ENCODE measurements around the gene PAX7.
A peak's percentile ranks its signal among the peaks of the same experiment; 100 is the strongest.
"Not testable (repeated sequence)": the region's sequence is repeated elsewhere in the genome, so short reads cannot be mapped to it uniquely, and the experiment has no call there.

PAX7 gene

GRCh38 chr1:18670868-18671225 lies 40.2 kb downstream of the PAX7 start:
- DNase-seq, result no peak
- TF ChIP-seq POLR2A (IDR thresholded peaks at IDR 0.05; ENCODE audit: low read length), result no peak
- no peak for TF ChIP-seq GATA1 (IDR thresholded peaks at IDR 0.05; ENCODE audit: low read depth, low read length)

- no peak for DNase-seq
- TF ChIP-seq GATA1 (IDR thresholded peaks at IDR 0.05; ENCODE audit: low read depth, low read length) (no peak), POLR2A (IDR thresholded peaks at IDR 0.05; ENCODE audit: low read length) (no peak)
Observed at GRCh38 chr1:18673976-18674375, 43.3 kb downstream of the PAX7 start.

GRCh38 chr1:18676332-18676781 lies 45.7 kb downstream of the PAX7 start:
- DNase-seq, result no peak
- TF ChIP-seq POLR2A (IDR thresholded peaks at IDR 0.05; ENCODE audit: low read length), result no peak
- TF ChIP-seq GATA1 (IDR thresholded peaks at IDR 0.05; ENCODE audit: low read depth, low read length), result no peak

GRCh38 chr1:18681423-18681835 lies 50.8 kb downstream of the PAX7 start:
- TF ChIP-seq POLR2A (IDR thresholded peaks at IDR 0.05; ENCODE audit: low read length) (no peak), GATA1 (IDR thresholded peaks at IDR 0.05; ENCODE audit: low read depth, low read length) (no peak)
- peak; percentile 22 to 40 for DNase-seq

GRCh38 chr1:18682375-18682774 lies 51.7 kb downstream of the PAX7 start:
- DNase-seq, result no peak
- TF ChIP-seq POLR2A (IDR thresholded peaks at IDR 0.05; ENCODE audit: low read length) (no peak), GATA1 (IDR thresholded peaks at IDR 0.05; ENCODE audit: low read depth, low read length) (no peak)

GRCh38 chr1:18684303-18684702 lies 53.7 kb downstream of the PAX7 start:
- no peak for TF ChIP-seq POLR2A (IDR thresholded peaks at IDR 0.05; ENCODE audit: low read length)
- TF ChIP-seq GATA1 (IDR thresholded peaks at IDR 0.05; ENCODE audit: low read depth, low read length), result no peak
- DNase-seq, result no peak

- no peak for DNase-seq
- TF ChIP-seq GATA1 (IDR thresholded peaks at IDR 0.05; ENCODE audit: low read depth, low read length) (no peak), POLR2A (IDR thresholded peaks at IDR 0.05; ENCODE audit: low read length) (no peak)
Observed at GRCh38 chr1:18686540-18686939, 55.9 kb downstream of the PAX7 start.

GRCh38 chr1:18687273-18687672 lies 56.6 kb downstream of the PAX7 start:
- TF ChIP-seq GATA1 (IDR thresholded peaks at IDR 0.05; ENCODE audit: low read depth, low read length), result no peak
- TF ChIP-seq POLR2A (IDR thresholded peaks at IDR 0.05; ENCODE audit: low read length), result no peak
- DNase-seq, result no peak

- no peak for DNase-seq
- TF ChIP-seq POLR2A (IDR thresholded peaks at IDR 0.05; ENCODE audit: low read length) (no peak), GATA1 (IDR thresholded peaks at IDR 0.05; ENCODE audit: low read depth, low read length) (no peak)
Observed at GRCh38 chr1:18691648-18692047, 61.0 kb downstream of the PAX7 start.

- TF ChIP-seq GATA1 (IDR thresholded peaks at IDR 0.05; ENCODE audit: low read depth, low read length) (no peak), POLR2A (IDR thresholded peaks at IDR 0.05; ENCODE audit: low read length) (no peak)
- DNase-seq, result no peak
Observed at GRCh38 chr1:18693256-18694098, 62.8 kb downstream of the PAX7 start.

- DNase-seq, result not testable (repeated sequence)
Observed at GRCh38 chr1:18694289-18694688, 63.6 kb downstream of the PAX7 start.

- no peak for DNase-seq
- TF ChIP-seq POLR2A (IDR thresholded peaks at IDR 0.05; ENCODE audit: low read length), result no peak
- TF ChIP-seq GATA1 (IDR thresholded peaks at IDR 0.05; ENCODE audit: low read depth, low read length), result no peak
Observed at GRCh38 chr1:18697541-18697940, 66.9 kb downstream of the PAX7 start.

- DNase-seq, result no peak
- TF ChIP-seq POLR2A (IDR thresholded peaks at IDR 0.05; ENCODE audit: low read length), result no peak
- no peak for TF ChIP-seq GATA1 (IDR thresholded peaks at IDR 0.05; ENCODE audit: low read depth, low read length)
Observed at GRCh38 chr1:18700530-18700929, 69.9 kb downstream of the PAX7 start.

GRCh38 chr1:18701183-18701582 lies 70.5 kb downstream of the PAX7 start:
- no peak for DNase-seq
- no peak for TF ChIP-seq POLR2A (IDR thresholded peaks at IDR 0.05; ENCODE audit: low read length)
- no peak for TF ChIP-seq GATA1 (IDR thresholded peaks at IDR 0.05; ENCODE audit: low read depth, low read length)

- no peak for DNase-seq
- TF ChIP-seq GATA1 (IDR thresholded peaks at IDR 0.05; ENCODE audit: low read depth, low read length) (no peak), POLR2A (IDR thresholded peaks at IDR 0.05; ENCODE audit: low read length) (no peak)
Observed at GRCh38 chr1:18703041-18703621, 72.5 kb downstream of the PAX7 start.

All from erythroblast (primary cell).